NCI-H146 treated with DMSO at 0.1 percent for 48 hours (cell line): Measurements from ENCODE around the gene CBX3.
"Not testable (repeated sequence)": the region's sequence is repeated elsewhere in the genome, so short reads cannot be mapped to it uniquely, and the experiment has no call there.

Experiments used
- DNase-seq: peaks from one replicate; lab custom pipeline; 2025; ENCODE audit not compliant: unreplicated experiment; lab: John Stamatoyannopoulos, UW

Gene CBX3

DNA sequence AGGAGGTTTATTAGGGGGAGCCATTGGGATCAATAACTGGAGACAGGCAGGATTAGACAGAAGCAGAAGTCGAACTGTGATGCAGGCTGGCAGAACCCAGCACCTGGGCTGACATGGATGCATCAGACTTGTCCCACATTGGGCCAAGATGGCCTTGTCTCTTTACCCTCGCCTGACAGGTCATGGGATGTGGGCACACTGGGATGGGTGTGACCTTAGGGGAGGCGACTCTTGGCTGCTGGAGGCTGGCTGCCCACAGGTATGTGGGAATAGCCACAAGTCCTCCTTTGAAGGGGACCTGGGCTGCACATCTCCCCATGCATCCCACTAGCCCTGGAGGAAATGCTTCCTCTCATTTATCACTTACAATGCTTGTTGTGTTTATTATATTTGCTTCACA lies 32.3 kb upstream of the CBX3 start:
- DNase-seq = no peak

DNA sequence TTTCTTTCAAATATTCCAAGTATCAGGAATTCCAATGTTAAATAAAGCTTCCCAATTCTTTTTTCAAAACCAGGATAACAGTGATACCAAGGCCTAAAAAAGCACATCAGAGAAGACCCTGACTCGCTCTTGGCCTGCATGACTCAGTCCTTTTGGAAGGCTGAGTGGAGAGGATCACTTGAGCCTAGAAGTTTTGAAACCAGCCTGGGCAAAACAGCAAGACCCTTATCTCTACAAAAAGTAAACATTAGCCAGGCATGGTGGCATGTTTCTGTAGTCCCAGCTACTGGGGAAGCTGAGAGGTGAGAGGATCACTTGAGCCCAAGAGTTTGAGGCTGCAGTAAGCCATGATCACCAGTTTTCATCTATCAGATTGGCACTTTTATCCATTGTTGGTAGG lies 30.9 kb upstream of the CBX3 start:
- no peak for DNase-seq

DNA sequence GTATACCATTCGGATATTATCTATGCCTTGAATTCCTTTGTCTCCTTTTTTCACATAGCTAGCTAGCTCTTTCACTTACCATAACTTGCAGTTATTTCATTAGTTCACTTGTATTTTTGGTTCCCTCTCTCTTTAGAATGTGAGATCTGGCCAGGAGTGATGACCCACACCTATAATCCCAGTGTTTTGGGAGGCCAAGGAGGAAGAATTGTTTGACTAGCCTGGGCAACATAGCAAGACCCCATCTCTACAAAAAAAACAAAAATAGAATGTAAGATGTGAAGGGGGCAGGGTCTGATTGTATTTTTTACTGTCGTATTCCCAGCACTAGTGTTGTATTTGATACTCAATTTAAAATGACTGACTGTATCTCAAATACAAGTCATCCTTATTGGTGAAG lies 29.9 kb upstream of the CBX3 start:
- no peak for DNase-seq

DNA sequence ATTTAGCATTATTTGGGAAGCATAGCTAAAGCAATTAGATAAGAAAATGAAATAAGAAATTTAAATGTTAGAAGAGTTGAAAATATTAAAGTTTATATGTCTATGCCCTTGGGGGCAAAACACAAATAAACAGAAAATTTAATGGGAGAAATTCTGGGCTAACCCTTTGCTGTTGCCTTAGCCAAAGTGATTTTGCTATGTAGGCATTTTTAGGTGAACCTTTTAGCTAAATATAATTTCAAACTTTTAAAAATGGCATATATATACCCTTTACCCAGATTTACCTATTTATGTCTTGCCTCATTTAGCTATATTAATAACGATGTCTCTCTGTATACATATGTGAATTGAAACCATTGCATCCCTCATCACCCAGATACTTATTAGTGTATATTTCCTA lies 29.5 kb upstream of the CBX3 start:
- DNase-seq = no peak

DNA sequence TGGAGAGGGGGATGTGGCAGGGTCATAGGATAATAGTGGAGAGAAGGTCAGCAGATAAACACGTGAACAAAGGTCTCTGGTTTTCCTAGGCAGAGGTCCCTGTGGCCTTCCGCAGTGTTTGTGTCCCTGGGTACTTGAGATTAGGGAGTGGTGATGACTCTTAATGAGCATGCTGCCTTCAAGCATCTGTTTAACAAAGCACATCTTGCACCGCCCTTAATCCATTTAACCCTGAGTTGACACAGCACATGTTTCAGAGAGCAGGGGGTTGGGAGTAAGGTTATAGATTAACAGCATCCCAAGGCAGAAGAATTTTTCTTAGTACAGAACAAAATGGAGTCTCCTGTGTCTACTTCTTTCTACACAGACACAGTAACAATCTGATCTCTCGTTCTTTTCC lies 25.6 kb upstream of the CBX3 start:
- not testable (repeated sequence) for DNase-seq

DNA sequence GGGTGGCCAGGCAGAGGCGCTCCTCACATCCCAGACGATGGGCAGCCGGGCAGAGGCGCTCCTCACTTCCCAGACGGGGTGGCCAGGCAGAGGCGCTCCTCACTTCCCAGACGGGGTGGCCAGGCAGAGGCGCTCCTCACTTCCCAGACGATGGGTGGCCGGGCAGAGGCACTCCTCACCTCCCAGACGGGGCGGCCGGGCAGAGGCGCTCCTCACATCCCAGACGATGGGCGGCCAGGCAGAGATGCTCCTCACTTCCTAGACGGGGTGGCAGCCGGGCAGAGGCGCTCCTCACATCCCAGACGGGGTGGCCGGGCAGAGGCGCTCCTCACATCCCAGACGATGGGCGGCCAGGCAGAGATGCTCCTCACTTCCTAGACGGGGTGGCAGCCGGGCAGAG lies 24.8 kb upstream of the CBX3 start:
- DNase-seq = not testable (repeated sequence)

DNA sequence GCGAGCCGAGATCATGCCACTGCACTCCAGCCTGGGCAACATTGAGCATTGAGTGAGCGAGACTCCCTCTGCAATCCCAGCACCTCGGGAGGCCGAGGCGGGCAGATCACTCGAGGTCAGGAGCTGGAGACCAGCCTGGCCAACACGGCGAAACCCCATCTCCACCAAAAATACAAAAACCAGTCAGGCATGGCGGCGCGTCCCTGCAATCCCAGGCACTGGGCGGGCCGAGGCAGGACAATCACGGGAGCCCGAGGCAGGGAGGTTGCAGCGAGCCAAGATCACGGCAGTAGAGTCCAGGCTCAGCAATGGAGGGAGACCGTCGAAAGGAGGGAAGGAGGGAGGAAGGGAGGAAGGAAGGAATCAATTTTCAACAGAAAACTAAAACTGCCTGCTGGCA lies 24.3 kb upstream of the CBX3 start:
- DNase-seq = not testable (repeated sequence)

DNA sequence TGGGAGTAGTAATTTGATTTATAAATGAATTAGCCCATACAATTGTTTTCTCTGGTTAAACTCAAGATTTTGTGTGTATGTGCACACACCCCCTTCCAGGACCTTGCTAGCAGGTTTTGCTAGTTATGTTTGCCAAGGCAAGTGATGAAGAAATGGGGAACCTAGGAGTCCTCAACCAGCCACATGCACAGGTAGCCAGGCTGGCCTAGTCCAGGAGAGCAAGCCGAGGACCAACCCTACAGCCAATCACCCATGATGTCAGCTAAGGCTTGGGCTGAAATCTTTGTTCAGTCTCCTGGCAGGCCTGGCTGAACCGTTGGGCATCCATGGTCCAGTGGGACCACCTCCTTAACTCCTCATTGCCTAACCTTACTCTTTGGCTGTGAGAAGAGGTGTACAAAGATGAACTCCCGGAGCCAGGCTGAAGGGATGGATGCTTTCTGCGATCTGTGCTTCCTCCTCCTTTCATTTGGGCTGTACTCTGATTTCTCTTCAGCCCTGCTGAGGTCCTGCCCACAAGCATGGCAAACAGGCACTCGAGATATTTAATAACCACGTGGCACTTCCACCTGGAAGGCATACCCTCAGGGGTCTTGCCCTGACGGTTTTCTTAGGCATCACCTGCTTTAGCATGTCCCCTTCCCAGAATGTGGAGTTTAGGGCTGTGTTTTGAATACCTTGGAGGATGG lies 23.1 kb upstream of the CBX3 start:
- DNase-seq = no peak

DNA sequence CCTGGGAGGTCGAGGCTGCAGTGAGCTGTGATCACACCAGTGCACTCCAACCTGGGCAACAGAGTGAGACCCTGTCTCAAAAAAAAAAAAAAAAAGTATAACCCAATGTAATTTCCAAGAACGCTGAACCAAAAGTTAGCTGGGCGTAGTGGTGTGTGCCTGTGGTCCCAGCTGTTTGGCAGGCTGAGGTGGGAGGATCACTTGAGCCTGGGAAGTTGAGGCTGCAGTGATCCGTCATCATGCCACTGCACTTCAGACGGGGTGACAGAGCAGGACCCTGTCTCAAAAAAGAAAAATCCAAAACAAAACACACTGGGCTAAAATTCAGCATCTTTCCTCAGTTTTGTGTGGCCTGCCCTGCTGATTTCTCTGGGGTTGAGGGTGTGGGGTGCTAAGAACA lies 22.1 kb upstream of the CBX3 start:
- no peak for DNase-seq

DNA sequence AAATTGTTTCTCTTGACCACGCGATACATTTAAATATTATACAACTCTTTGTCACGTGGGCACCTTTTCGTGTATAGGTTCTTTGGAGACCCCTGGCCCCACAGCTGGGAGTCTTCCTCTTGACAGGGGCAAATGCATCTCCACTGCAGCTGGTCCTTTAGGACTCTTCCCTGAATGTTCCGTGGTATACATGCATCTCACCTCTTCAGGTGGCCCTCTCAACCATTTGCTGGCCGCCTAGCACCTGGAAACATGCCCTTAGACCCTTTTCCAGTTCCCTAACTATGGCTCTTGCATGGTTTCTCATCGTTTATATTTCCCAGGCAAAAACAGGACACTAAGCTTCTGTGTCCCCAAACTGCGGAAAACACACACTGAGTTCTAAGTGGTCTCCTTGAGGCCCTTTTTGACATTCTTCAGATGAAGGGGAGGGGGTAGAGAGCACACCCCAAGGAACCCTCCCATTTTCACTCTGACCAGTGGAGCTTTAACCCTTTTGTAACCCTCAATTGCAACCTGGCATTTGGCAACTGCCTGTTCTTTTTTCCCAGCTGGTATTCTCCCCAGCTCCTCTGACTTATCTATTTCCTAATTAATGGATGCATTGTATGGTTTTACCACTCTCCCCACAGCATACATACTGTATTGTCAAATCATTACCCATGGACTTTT lies 21.6 kb upstream of the CBX3 start:
- DNase-seq = no peak

DNA sequence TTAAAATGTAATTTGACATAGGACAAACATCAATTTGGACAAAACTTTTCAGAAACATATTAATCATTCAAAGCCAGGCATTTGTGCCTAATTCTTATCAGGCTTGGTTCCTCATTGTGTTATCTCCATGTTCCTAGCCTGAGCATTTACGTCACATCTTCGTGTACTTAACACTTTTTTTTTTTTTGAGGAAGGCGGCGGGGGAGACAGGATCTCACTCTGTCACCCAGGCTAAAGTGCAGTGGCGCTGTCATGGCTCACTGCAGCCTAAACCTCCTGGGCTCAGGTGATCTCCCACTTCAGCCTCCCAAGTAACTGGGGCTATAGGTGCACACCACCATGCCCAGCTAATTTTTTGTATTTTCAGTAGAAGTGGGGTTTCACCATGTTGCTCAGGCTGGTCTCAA lies 20.8 kb upstream of the CBX3 start:
- DNase-seq = no peak

DNA sequence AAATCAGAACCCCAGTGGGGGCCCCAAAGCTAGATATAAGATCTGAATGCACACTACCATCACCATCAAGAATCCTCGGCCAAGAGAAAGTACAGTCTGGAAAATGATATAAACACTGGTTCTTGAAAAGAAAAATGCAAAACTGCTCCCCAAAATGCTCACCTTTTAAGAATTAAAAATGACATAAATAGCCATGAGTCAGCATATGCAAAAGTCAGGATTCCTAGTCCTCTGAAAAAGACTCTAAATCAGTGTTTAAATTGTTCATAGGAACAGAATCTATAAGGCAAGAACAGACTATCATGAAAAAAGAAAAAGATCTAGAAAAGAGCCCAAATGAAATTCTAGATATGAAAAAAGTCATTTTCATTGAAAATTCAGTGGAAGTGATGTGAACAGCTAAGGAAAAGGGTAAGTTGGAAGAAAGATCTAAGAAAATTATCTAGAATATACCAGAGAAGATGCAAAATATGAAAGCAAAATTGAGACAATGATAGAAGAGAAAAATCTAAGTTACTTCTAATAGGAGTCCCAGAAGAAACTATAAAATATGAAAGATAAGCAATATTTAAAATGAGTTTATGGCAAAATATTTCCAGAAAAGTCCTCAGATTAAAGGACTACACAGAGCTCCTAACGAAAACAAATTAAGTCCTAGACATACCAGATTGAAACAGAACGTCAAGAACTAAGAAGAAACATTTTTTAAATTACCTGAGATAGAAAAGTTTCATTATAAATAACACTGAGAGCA lies 19.9 kb upstream of the CBX3 start:
- no peak for DNase-seq

DNA sequence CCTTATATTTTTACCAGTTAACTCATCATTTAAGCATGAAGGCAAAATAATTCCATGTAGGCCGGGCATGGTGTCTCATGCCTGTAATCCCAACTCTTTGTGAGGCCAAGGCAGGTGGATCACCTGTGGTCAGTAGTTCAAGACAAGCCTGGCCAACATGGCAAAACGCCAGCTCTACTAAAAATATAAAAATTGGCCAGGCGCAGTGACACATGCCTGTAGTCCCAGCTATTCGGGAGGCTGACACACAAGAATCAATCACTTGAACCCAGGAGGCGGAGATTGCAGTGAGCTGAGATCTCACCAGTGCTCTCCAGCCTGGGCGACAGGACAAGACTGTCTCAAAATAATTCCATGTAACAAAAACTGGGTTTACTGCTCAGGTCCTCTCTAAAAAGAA lies 19.3 kb upstream of the CBX3 start:
- DNase-seq = no peak

DNA sequence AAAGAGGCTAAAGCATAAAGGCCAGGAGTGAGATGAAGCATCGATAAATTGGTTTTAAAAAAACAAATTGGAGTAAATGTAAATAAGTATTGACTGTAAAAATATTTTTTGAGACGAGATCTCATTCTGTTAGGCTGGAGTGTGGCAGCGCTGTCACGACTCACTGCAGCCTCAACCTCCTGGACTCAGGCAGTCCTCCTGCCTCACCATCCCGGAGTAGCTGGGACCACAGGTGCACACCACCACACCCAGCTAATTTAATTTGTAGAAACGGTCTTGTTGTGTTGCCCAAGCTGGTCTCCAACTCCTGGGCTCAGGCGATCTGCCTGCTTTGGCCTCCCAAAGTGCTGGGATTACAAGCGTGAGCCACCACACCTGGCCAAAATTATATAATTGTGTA lies 18.8 kb upstream of the CBX3 start:
- DNase-seq = no peak

DNA sequence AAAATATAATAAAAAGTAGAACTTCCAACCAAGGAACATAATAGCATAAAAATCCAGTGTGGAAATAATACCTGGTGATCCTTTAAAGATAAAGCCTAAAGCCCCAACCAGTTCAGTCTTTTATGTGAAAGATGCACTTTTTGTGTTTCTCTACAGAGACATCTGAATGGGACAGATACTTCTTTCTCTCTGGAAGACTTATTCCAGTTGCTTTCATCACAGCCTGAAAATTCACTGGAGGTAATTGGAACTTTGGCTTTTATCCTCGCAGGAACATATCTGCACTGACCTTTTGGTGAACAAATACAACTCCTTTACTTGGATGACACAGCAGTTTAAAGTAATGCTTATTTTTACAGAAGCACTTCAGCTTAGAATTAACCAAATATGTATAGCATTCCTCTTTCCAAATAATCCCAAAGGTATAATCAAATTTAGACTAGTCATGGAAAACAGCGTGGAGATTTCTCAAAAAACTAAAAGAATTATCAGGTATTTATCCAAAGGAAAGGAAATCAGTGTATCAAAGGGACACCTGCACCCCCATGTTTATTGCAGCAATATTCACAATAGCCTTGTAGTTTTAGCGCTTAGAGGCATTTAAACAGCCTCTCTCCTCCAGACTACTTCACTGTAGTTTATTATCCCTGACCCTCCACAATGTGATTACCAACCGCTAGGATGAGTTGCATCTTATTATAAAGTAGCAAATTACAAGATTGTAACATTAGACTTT lies 17.8 kb upstream of the CBX3 start:
- no peak for DNase-seq

DNA sequence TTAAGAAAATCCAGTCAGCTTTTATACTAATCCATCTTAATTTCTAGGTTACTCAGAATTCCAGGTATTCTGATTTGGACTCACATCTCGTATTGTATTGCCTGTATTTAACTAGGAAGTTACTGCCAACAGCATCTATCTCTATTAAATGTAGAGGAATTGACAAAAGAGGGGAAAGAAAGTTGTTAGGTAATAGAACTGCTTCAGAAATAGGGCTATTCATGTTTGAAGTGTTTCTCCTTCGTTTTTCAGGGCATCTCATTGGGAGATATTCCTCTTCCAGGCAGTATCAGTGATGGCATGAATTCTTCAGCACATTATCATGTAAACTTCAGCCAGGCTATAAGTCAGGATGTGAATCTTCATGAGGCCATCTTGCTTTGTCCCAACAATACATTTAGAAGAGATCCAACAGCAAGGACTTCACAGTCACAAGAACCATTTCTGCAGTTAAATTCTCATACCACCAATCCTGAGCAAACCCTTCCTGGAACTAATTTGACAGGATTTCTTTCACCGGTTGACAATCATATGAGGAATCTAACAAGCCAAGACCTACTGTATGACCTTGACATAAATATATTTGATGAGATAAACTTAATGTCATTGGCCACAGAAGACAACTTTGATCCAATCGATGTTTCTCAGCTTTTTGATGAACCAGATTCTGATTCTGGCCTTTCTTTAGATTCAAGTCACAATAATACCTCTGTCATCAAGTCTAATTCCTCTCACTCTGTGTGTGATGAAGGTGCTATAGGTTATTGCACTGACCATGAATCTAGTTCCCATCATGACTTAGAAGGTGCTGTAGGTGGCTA lies 17.1 kb upstream of the CBX3 start:
- DNase-seq = not testable (repeated sequence)

DNA sequence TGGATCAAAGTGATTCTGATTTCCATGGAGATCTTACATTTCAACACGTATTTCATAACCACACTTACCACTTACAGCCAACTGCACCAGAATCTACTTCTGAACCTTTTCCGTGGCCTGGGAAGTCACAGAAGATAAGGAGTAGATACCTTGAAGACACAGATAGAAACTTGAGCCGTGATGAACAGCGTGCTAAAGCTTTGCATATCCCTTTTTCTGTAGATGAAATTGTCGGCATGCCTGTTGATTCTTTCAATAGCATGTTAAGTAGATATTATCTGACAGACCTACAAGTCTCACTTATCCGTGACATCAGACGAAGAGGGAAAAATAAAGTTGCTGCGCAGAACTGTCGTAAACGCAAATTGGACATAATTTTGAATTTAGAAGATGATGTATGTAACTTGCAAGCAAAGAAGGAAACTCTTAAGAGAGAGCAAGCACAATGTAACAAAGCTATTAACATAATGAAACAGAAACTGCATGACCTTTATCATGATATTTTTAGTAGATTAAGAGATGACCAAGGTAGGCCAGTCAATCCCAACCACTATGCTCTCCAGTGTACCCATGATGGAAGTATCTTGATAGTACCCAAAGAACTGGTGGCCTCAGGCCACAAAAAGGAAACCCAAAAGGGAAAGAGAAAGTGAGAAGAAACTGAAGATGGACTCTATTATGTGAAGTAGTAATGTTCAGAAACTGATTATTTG lies 16.3 kb upstream of the CBX3 start:
- no peak for DNase-seq

DNA sequence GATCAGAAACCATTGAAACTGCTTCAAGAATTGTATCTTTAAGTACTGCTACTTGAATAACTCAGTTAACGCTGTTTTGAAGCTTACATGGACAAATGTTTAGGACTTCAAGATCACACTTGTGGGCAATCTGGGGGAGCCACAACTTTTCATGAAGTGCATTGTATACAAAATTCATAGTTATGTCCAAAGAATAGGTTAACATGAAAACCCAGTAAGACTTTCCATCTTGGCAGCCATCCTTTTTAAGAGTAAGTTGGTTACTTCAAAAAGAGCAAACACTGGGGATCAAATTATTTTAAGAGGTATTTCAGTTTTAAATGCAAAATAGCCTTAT lies 15.7 kb upstream of the CBX3 start:
- DNase-seq = no peak

DNA sequence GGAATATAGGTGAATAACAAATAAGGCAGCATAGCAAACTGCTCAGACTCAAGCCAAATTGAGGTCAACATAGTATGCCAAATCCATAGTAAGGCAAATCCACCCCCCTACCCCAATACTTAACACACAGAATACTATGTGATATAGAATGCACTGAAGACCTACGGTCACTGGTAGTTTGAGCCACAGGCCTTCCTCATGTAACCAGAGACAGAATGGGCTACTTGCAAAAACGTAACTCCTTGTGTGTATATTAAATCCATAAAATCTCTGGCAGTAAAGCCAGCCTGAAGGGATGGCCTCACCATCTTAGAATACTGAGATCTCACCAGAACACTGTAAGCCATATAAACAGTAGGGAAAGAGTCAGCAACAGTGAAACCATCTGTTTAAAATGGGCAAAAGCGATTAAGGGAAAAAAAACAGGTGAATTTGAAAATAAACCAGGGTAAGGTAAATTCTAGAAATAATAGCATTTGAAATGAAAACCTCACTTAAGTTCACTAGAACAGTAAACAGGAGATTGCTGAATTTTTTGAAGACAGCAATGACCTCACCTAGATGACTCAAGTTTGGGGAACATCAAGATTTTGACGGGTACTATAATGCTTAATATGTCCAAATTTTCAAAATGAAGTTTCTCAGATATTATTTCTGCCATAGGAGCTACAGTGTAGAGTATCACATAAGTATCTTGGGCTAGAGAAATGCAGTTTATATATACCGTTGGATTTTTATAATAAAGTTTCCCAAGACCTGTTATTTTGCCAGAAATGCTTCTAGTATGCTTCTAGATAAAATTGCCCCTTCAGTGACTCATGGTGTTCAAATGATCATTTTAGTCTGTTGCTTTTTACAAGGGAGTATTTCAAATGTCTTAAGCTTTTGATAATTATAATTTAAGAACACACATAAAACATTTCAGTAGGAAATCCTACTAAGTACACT lies 14.9 kb upstream of the CBX3 start:
- DNase-seq = no peak
